ENCODE measurements around the gene RIMBP2. TPM values are rescaled to one million over a fixed set of nuclear protein-coding genes. Genes with fewer than 3 reads are reported as not detected.

The RIMBP2 gene
- total and polyA plus RNA-seq, 2 experiments from 2014 or later, result 0.31 to 0.37 TPM

GRCh38 chr12:130563323-130563722 is 152.8 kb downstream of the RIMBP2 start (continued):
- TF ChIP-seq ZNF462 (CRISPR knock-in tag; IDR thresholded peaks at IDR 0.05) (no peak), NANOG (IDR thresholded peaks at IDR 0.05; ENCODE audit: borderline replicate concordance) (no peak), JUNB (IDR thresholded peaks at IDR 0.05; ENCODE audit: unreplicated experiment) (no peak), STAT1 (IDR thresholded peaks at IDR 0.05; ENCODE audit: unreplicated experiment) (no peak), CTCF (conservative IDR thresholded peaks at IDR 0.05; ENCODE audit: low read depth in 2 of 2) (no peak)

- ATAC-seq, result no peak
- H3K4me1 ChIP-seq (ENCODE audit: insufficient read depth), result no peaks in the 10 kb centered on the region
- TF ChIP-seq ETS1 (IDR thresholded peaks at IDR 0.05) (no peak), ZNF114 (CRISPR knock-in tag; IDR thresholded peaks at IDR 0.05) (no peak), NANOG (IDR thresholded peaks at IDR 0.05; ENCODE audit: borderline replicate concordance) (no peak), STAT1 (IDR thresholded peaks at IDR 0.05; ENCODE audit: unreplicated experiment) (no peak), ZNF331 (CRISPR knock-in tag; IDR thresholded peaks at IDR 0.05; ENCODE audit: low read depth) (no peak), CTCF (conservative IDR thresholded peaks at IDR 0.05; ENCODE audit: low read depth in 2 of 2) (no peak)
Observed at GRCh38 chr12:130562716-130563115, 153.4 kb downstream of the RIMBP2 start.

More at GRCh38 chr12:130562716-130563115, 153.4 kb downstream of the RIMBP2 start:
- Histone ChIP-seq H3K27ac (ENCODE audit: low read depth) (no peak overlapping the region), H3K27me3 (ENCODE audit: insufficient read depth) (no peaks in the 10 kb centered on the region), H3K4me2 (no peak overlapping the region), H4K20me1 (replicated peaks; ENCODE audit: insufficient read depth) (no peaks in the 10 kb centered on the region), H3K36me3 (ENCODE audit: insufficient read depth) (no peaks in the 10 kb centered on the region; the same call in 1 of the 2 replicates), H3K9me2 (ENCODE audit: insufficient read depth) (no peaks in the 10 kb centered on the region), H3K4me3 (no peak overlapping the region), H3F3A (replicated peaks; ENCODE audit: low read depth) (no peaks in the 10 kb centered on the region), H3K79me2 (replicated peaks; ENCODE audit: insufficient read depth) (no peaks in the 10 kb centered on the region), H2AFZ (no peak overlapping the region)
- Mint-ChIP-seq H3K9me3 (peaks cover 92% of the 10 kb centered on the region), H3K27ac (no peak overlapping the region), H3K4me1 (no peaks in the 10 kb centered on the region), H3K36me3 (ENCODE audit: low read depth) (peaks cover 20% of the 10 kb centered on the region), H3K27me3 (ENCODE audit: insufficient read depth, low read depth, poor library complexity) (no peaks in the 10 kb centered on the region), H3K4me3 (no peak overlapping the region)
- no peak for DNase-seq (ENCODE audit: low spot score)
